EL (cell line): Measurements from ENCODE around the gene PAPOLA.

Source experiments
- DNase-seq: peaks from one replicate; pipeline ENCODE4 v3.0.0-alpha.2; 2016

Gene PAPOLA

GRCh38 chr14:96587823-96588385, 85.7 kb downstream of the PAPOLA start:
- no peak for DNase-seq

DNA sequence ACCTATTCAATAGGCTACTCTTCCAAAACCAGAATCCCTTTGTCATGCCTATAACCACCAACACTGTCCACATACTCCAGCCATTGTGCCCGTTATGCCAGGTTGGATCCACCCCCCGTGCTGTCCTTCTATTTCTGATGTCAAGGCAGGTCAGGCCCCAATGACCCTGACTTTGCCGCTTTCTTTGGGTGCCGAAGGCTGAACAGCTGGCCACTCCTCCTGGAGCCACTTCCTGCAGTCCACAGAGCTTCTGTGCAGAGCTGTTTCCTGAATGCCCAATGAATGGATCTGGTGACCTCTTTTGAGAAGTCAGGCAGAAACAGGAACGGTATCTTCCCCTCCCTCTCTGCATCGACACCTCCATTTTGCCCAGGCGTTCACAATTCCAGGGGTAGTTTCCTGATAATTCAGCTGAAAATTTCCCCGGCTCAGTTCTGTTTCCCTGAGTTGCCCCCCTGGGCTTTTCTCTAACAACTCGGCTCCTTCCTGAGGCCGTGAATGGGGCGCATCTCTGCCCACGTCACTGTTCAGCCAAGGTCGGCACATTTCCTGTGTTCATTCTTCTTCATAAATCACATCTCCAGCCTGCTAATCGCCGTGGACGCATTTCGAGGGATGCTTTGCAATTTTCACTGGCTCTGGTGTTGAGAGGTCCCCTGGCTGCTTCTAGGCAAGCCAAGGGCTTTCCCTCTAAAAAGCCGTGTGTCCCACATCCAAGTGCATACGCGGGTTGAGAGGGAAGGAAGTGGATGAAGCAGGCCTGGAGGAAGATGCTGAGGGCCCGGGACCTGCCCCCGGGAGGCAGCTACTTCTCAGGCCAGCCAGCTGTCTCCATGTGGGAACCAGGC, 86.5 kb downstream of the PAPOLA start:
- DNase-seq, result no peak

GRCh38 chr14:96589577-96589976, 87.4 kb downstream of the PAPOLA start:
- no peak for DNase-seq

- DNase-seq, result no peak
These were observed 88.1 kb downstream of the PAPOLA start for GRCh38 chr14:96590190-96590864.

- peak; percentile 21 for DNase-seq
These were observed 90.6 kb downstream of the PAPOLA start for GRCh38 chr14:96592591-96593386.

- no peak for DNase-seq
These were observed 92.8 kb downstream of the PAPOLA start for GRCh38 chr14:96594961-96595360.

DNA sequence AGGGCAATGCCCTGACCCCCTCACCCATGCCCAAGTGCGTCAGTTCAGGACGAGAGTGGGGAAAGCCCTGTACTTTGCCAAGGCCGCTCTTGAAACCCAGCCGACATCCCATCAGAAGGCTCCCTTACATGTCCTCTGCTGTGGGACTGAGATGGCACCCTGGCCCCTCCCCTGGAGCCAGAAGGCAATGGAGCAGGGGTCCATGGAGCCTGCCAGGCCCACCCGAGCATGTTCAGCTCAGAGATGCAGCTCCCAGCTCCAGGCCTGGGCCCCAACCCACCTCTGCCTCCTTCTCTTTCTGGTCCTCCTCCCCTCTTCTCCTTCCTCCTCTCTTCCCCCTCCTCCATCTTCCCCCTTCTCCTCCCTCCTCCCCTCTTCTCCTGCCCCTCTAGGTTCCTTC, 95.5 kb downstream of the PAPOLA start:
- DNase-seq, result no peak

DNA sequence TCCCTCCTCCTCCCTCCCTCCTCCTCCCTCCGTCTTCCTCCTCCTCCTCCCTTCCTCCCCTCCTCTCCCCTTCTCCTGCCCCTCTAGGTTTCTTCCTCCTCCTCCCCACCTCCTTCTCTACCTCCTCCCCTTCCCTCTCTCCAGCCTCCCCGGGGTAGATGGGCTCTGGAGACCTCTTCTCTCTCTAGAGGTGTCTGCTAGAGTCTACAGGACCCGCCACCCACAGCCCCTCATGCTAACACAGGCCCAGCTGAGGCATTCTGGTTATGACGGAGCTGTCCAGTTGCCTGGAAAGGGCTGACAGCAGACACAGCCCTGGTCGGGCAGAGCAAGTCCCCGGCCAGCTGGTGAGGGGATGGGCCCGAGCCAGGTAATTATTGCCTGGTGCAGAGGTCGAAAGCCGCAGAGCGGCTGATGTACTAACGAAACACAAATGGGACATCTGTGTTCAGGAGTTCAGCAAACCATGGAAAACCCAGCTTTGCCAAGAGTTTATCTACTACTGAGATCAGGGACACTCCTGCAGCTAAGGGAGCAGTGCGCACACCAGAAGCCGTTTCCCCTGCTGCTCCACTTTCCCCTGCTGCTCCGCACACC, 96.2 kb downstream of the PAPOLA start:
- no peak for DNase-seq

DNA sequence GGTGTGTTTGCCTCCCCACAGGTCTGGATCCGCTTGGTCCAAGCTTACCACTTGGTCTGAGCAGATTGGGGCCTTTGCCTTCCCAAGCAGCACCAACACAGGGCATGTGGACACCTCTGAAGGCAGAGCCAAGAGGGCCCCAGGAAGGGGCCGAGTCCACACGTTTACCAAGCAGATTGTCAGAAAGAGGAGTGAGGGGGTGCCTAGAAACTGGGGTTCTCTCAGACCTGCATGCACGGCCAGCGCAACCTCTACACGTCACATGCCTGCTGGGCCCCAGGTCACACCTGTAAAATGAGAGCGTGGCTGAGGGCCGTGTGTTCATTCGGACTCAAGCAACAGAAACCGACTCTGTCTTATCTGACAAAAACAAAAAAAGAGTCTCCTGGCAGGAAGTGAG, 96.9 kb downstream of the PAPOLA start:
- no peak for DNase-seq

DNA sequence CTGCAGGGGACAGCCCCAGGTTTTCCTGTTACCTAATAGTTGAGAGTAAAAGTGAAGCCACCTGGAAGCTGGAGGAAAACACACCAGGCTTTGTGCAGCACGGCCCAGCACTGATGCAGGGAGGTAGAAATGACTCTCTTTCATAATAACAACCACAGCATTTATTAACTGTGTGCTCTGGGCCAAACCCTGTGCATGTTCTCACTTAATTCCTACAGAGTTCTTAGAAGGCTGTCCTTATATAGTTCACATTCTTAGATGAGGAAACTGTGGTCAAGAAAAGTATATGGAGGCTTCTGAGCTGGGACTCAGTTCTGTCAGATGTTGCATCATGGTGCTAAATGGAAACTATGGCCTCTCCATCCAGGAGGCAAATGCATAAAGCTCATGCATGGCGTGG, 100.0 kb downstream of the PAPOLA start:
- no peak for DNase-seq

DNA sequence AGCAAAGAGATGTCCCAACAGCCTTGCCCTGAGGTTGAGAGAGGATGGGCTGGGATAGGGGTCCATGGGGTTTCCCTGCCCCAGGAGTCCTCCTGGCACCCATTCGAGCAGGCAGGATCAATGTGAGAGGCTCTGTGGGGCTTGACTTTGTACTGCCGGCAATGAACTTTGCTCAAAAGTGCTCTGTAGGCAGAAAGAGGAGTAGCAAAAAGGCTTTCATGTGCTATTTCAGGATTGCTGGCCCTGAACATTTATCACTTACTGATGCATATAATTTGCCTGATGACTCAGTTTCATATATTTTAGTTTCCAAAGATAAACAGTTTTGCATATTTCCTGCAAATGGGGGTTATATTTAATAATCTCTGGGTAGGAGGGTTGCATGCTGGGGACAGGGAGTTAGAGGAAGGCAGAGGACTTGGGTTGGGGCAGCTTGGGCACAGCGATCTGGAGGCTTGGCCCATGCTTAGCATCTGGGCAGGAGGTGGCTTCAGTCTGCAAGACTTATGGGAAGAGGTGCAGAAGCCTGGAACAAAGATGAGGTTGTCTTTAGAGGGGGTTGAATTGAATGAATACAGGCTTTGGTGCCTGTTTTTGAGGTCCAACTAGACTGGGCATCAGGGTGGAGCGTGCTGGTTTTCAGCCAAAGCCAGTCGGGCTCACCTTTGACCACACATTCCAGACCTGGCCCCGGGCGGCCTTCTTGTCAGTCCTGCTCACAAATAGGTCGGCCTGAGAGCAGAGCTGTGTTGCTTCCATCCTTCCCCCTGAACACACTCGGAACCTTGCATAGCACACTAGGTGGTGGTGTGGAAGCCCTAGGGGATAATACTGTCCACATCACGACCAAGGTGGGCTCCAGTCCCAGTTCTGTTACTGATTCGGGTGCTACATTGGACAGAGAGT, 101.4 kb downstream of the PAPOLA start:
- DNase-seq, result no peak

GRCh38 chr14:96614481-96614881, 112.3 kb downstream of the PAPOLA start:
- DNase-seq, result no peak

DNA sequence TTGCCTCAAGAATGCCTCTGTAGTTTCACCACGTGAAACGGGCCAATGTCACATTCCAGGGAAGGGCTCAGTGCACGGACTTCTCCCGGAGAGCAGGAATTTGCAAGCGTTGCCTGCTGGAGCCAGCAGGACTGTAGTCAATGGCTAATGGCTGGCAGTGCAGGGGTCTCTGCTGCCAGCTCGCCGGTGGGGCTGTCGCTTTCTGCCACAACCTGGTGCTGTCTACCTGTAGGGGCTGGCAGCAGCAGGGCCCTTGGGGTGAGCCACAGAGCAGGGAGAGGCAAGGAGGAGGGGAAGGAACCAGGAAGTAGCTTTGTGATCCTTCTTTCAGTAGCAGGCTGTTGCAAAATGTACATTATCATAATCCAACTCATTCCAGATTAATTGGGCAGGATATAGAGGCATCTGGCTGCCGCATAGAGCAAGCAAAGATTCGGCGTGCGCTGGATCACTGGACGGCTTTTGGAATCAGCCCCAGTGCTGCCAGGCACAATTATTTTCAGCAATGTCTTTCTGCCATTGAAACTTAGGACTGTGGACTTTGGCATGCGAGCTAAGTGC, 114.1 kb downstream of the PAPOLA start:
- DNase-seq, result no peak
